Erythroblast (primary cell): ENCODE data around the gene PRKCE.

ENCODE experiments used
- GATA1 ChIP-seq: IDR thresholded peaks from 2 replicates; pipeline ENCODE4 v1.6.1; 2011; ENCODE audit warnings: low read depth, mild to moderate bottlenecking, control low read depth, low read length, moderate library complexity
- POLR2A ChIP-seq: IDR thresholded peaks from 2 replicates; pipeline ENCODE4 v1.6.1; 2011; ENCODE audit warnings: mild to moderate bottlenecking, low read length

DNA sequence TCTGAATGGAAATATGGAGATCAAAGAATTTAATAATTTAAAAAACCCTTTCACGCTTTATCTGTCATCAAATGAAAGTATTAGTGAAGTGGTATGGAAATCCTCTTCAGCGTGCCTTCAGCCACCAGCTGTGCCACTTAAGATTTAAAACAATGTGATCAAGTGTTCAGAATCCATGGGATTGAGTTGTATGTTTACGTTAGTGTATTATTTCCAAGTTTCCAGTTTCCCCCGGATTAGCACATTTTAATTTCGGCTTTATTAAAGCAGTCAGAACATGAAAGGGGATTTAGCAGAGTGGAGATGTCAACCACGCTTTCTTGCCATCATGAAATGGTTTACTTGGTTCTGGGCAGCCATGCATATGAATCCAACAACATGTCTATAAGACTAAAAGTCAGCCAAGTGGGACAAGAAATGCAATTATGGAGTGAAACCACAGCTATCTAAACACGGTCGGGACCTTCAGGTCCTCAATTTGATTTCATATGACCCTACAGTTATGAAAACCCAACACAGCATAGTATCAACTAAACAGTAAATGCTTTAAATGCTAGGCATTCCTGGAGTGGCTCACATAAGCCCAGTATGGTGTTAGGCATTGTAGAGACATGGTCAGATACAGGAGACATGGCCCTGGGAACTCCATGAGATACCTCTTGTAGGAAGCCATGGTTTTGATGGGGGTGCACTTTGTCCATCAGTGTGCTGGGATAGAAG lies 420.8 kb downstream of the PRKCE start:
- no peak for TF ChIP-seq POLR2A
- no peak for TF ChIP-seq GATA1
